Tibial nerve (tissue), 4 donors: ENCODE data around the gene PDK1.

Experiments used
- EP300 ChIP-seq, 2 donors: sonication (generic); formaldehyde crosslinking; IDR thresholded peaks; one replicate each; pipeline ENCODE4 v1.6.1; 2017; ENCODE audit warnings: antibody characterized with exemption in 2 of 2, mild to moderate bottlenecking in 1 of 2
- POLR2A ChIP-seq, 2 donors: fragments of 450-650 bp; IDR thresholded peaks; one replicate each; pipeline ENCODE4 v1.6.1; 2017; ENCODE audit warnings: antibody characterized with exemption in 2 of 2, mild to moderate bottlenecking in 2 of 2, moderate library complexity in 2 of 2
- TF ChIP-seq, protein P1 (sequence below), 5 experiments: fragments of 200-600 bp in 3 of 5; fragments of 450-650 bp in 2 of 5; sonication (generic) in 3 of 5; IDR thresholded peaks; one replicate each; pipeline ENCODE4 v1.5.1; 2016 to 2019; ENCODE audit warnings: antibody characterized with exemption in 5 of 5, mild to moderate bottlenecking in 3 of 5, moderate library complexity in 2 of 5

DNA sequence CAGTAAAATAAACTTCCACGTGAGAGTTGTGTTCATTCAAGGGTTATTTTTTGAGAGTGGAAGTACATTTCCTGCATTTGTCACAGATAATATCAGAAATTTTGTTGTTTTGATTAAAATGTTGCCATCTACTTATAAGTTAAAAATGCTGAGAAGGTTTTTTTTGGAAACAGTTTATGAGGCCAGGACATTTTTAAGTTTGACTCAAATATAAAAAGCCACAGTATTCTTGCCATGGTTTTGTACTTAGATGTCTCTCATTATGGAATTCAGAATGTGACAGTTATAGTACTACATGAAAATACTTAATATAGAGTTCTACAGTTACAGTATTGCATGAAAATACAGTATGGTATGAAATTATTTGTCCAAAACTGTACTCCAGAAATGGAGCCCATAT lies 44.1 kb downstream of the PDK1 start:
- no peak for TF ChIP-seq POLR2A (IDR thresholded peaks at IDR 0.05)
- TF ChIP-seq, protein P1, sequence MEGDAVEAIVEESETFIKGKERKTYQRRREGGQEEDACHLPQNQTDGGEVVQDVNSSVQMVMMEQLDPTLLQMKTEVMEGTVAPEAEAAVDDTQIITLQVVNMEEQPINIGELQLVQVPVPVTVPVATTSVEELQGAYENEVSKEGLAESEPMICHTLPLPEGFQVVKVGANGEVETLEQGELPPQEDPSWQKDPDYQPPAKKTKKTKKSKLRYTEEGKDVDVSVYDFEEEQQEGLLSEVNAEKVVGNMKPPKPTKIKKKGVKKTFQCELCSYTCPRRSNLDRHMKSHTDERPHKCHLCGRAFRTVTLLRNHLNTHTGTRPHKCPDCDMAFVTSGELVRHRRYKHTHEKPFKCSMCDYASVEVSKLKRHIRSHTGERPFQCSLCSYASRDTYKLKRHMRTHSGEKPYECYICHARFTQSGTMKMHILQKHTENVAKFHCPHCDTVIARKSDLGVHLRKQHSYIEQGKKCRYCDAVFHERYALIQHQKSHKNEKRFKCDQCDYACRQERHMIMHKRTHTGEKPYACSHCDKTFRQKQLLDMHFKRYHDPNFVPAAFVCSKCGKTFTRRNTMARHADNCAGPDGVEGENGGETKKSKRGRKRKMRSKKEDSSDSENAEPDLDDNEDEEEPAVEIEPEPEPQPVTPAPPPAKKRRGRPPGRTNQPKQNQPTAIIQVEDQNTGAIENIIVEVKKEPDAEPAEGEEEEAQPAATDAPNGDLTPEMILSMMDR (IDR thresholded peaks at IDR 0.05) = no peak
- no peak for TF ChIP-seq EP300 (IDR thresholded peaks at IDR 0.05)
